SKM-1 treated with dmso at 0.1 percent for 144 hours (cell line): Measurements from ENCODE around the gene TMEM108.
A peak's percentile ranks its signal among the peaks of the same experiment; 100 is the strongest.

Experiments
- DNase-seq: peaks from one replicate; lab custom pipeline; 2025; ENCODE audit not compliant: unreplicated experiment; lab: John Stamatoyannopoulos, UW

TMEM108 gene

DNA sequence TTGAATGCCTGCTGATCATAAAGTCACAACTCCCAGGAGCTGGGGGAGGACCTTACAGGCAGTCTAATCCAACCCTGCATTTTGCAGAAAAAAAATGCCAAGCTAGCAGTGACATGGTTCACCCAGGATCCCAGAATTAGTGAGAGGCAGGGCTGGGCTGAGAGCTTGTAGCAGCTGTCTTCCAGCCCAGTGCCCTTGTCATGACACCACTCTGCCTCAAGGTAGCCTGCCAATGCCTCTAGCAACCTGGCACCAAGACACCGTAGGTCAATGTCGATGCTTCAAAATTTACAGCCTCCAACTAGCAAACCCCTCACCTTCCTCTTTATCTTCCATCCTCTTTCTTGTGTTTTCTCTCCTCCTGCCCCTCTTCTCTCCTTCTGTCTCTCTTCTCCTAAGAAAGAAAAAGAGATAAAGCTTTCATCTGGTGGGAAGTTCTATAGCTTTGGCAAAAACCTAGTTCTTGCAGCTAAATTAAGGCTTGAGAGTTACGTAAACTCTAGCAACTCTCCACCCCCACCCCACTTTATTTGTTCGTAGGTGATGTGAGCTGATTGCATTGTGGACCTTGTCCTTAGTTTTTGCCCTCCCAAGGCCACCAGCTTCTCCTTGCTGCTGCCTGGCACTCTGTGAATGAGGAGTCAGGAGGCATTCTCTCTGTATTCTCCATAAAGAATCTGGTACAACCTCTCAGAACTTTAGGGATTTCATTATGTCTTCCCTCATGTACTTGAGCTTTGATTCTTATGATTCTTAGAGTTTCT, 343.3 kb downstream of the TMEM108 start:
- no peak for DNase-seq

DNA sequence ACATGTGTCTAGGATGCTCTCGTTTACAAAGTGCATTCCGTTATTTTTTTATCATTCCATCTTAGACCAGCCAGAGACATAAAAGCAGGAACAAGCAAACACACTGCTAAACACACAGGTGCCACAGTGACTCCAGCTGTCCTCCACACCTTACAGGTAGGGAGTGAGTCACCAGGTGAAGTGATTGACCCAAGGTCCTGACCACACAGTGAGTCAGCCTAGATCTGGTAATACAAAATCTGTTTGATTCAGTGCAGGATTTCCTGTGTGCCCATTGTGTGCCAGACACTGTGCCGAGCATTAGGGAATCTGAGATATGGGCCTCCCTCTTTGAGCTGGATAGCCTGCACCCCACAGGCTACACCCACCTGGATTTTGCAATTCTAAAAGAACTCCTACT, 345.0 kb downstream of the TMEM108 start:
- no peak for DNase-seq

DNA sequence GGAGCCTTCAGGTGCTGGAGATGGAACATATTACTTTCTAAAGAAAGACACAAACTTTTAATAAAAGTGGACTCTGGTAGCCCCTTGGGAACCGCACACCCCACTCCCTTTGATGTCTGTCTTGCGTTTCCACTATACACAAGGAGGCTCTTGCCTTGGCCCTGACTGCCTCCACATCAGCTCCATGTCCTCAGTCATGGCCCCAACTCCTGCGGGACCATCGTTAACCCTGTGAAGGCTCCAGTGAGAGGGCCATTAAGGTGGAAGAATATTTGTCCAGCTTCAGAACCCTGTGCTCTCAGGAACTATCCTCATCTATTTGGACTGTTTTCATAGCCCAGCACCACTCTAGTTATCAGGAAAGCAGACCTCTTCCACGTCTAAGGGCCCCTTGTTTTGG, 345.6 kb downstream of the TMEM108 start:
- DNase-seq: no peak

DNA sequence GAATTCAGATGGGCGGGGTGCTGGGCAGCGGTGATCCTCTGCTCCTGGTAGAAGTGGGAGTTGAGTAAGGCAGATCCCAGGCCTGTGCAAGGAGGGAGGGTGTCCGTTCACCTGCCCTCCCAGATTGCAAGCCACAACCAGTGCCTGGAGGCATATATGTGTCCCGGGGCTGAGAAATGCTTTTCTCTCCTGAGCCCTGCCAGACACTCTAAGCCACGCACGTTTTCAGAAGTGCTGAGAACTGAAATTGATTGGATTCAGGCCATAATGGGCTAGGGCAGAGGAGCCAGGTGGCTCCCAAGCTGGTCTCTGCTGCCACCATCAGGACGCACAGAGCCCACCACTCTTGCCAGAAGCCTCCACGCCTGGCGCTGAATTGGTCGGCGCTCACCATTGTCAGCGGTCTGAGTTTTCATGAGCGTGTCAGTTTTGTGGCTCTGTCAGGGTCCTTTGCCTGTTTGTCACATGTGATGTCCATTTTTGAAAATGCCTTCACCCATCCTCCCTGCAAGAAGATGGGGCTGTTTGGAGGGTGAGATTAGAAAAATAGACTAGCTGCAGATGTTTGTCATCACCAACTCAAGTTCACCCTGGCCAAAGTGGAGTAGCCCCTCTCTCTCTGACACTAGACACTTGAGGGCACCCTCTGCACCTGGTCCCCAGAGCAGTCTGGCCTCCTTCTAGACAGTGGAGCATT, 346.3 kb downstream of the TMEM108 start:
- DNase-seq: no peak

DNA sequence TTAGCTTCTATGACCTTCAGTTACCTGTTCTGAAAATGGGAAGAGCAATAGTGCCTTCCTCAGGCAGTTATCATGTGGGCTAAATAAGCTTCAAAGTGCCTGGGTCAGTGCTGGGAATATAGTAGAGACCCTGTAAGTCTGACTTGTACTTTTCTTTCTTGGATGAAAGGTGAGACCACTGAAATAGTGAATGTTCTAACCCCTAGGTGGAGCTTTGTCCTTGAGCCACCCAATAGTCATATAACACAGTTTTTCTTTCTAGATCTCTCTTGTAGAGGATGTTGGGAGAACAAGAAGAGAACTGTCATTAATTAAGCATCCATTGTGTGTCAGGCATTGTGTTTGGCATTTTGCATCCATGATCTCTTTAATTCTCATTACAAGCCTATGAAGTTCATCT, 348.7 kb downstream of the TMEM108 start:
- DNase-seq: no peak

DNA sequence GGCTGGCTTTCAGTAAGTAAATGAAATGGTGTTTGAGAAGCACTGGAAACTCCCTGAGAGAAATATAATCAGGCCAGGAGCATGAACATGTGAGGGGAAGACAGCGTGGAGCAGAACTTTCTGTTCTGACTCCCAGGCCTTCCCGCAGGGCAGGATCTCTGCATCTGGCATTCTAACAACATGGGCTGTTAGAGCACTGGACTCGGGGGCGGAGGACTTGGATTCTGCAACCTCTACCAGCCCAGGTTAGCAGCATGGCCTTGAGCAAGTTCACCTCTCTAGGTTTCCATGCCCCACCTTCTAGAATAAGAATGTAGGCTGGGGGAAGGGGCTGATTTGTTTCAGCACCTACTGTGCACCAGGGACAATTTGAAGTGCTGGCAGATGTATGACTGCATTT, 349.1 kb downstream of the TMEM108 start:
- DNase-seq: no peak

DNA sequence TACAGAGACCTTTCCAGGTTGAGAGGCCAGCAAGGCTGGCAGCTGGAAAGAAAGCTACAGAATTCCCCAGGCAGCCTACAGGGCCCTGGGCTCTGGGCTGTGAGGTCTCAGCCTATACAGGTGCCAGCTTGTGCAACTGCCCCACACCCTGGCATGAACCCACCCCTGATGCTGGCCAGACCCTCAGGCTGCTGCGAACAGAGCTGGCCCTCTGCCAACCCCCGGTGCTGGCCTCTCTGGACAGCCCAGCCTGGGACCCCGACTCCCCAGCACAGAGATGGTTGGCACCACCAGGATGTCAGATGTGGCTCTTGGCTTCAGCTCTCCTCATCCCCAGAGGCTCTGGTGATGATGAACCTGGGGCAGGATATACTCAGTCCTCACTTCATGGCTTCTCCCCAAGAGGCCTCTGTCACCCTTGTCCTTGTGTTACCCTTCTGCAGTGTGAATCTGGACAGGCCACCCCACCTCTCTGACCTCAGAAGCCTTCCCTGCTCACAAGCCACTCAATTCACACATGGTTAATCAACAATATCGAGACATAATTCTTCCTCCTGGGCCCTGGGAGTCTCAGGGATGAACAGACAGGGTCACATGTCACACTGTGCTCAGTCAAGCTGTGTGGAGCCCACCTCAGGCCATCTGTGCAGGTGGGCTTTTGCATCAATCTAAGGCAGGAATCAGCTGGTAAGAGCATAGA, 350.7 kb downstream of the TMEM108 start:
- no peak for DNase-seq

DNA sequence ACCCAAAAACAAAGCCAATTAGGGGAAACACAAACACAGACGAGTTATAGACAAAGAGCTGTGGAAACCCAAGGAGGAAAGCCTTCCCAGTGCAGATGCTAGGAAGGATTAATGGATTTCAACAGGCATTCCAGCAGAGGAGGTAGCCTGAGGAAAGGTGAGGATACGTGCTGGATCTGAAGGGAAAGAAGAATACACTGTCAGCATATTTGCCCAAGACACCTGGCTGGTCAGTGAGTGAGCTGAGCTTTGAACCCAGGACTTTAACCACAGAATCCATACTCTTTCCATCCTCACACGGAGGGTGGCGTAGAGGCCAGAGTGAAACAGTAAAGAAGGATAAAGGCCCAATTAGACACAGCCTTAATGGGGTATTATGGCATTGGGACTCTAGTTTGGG, 352.5 kb downstream of the TMEM108 start:
- no peak for DNase-seq

DNA sequence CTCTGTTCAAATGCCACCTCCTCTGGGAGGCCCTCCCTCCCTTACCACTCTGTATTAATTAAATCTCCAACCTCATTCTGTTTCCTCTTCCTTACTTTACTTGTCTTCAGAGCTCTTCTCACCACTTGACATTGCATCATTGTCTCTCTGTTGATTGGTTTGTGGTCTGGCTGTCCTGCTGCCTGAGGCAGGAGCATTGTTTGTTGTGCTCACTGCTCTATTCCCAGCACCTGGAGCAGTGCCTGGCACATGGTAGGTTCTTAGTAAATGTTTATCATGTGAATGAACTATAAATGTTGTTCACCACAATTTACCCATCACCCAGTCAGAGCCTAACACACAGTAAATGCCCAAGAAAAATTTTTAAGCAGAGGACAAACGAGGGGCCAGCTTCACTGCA, 355.0 kb downstream of the TMEM108 start:
- DNase-seq: peak; percentile 47

DNA sequence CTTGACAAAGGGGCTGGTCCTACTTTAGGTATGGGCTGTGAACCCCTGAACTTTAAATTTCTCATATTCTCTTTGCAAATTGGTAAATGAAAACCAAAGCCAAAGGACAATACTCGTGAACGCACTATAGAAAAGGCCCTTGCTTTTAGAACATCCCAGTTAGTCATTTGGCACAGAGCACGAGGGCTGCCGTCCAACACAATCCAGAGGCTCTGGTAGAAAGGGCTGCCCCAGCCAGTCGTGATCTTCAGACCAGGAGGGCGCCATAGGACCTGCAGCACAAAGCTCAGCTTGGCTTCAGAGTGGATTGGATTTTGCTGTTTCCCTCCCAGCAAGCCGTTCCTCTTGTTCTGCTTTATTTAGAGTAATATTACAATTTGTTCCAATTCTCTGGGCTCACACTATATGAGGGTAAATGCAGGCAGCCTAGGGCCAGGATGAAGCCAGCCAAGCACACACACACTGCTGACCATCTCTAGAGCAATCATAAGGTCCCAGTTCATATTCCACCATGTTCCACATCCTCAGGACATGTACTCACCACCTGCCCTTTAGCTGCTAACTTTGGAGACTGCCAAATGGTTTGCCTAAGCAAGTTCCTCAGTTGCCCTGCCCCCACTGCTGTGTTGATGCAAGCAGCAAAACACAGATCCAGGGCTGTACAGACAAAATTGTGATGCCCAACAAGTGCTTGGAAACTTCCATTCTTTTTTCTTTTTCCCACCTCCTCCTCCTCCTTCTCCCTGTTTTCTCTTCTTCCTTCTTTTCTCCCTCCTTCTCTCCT, 355.7 kb downstream of the TMEM108 start:
- no peak for DNase-seq

DNA sequence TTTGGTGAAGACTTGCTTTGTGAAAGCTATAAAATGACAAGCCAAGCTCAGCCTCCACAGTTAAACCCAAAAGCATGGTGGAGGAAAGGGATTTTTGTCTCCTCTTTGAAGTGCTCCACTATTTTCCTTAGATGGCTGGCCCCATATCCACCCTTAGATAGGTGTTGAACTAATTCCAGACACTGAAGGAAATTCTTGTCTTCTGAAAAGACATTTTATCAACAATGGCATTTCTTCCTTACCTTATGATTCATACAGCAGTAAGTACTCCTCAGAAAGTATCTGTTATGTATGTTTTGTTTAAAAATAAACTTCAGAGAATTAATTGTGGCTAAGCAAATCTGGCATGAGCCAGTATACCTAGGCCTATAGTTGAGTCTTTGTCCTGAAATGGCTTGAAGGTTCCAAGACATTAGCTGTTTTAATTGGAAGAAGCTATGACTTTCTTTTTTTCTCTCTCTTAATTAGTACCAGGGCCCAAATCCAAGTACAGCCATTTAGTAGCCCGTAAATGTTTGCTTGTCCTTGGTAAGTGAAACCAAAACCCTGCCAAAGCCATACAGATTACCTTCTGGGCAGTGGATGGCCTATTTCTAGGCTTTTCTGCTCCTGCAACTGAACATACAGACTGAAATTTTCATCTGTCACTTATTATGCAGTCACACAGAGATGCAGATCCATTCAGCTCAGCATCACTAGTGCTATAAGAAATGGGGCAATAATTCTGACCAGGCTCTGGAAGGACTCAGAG, 356.5 kb downstream of the TMEM108 start:
- DNase-seq: no peak

DNA sequence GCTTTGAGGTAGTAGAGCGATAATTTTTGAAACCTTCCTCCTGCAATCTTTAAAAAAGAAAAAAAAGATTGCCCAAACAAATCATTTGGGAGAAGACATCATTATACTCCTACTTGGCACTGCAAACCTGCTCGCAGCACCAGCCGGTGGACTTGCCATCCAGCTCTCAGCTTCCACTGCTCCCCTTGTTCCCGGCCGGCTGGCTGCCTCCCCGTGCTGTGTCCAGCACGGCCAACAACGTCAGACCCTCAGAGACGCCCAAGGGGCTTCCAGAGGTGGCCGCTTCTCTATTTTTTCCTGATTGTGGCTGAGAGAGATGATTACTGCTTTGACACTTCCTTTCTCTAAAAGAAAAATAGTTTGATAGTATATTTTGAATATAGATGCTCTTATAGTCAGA, 358.7 kb downstream of the TMEM108 start:
- DNase-seq: no peak

DNA sequence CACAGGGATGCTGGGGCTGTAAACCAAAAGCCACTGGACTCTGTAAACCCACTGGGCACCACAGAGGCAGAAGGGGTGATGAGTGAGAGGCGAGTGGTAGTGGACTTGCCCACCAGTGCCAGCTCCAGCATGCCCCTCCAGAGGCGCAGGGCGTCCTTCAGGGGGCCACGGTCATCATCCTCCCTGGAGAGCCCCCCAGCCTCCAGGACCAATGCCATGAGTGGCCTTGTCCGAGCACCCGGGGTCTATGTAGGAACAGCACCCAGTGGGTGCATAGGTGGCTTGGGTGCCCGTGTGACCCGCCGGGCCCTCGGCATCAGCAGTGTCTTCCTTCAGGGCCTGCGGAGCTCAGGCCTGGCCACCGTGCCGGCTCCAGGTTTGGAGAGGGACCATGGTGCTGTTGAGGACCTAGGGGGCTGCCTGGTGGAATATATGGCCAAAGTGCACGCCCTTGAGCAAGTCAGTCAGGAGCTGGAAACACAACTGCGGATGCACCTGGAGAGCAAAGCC, 361.9 kb downstream of the TMEM108 start, which contains the start of gene BFSP2:
TSS of gene BFSP2 (plus strand) at position 51 of the 510 bp plus-strand sequence. CDS start at position 79, 28 bp downstream.
- no peak for DNase-seq

DNA sequence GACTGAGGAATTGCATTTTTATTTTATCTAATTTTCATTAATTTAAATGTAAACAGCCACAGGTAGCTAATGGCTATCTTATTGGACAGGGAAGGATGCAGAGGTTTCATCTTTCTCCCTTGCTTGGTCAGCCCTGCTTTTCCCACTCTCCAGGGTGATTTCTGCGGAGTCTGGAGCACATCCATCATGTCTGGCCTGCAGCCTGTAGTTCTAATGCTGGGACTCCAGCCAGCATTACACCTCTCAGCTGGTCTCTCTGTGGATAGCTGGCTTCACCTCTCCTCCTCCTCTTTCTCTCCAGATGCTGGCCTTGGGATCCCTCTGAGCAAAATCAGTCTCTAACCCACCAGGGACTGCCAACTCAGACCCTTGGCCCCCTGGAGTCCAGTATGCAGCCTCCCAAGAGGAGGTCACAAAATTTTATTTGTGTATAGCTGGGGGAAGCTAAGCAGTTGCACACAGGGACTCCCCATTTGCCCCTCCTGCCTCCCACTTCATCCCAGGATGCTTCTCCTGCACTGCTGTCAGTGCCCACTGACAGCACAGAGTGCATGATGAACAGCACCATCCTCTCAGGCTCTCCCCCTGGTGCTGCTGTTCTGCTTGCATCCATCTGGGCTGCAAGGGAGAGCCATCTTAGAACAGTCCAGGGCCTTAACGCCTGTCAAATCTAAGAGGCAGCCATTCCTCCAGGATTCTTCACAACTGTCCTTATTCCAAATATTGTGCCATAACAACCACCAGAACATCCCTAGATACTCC, 363.4 kb downstream of the TMEM108 start:
- DNase-seq: no peak

DNA sequence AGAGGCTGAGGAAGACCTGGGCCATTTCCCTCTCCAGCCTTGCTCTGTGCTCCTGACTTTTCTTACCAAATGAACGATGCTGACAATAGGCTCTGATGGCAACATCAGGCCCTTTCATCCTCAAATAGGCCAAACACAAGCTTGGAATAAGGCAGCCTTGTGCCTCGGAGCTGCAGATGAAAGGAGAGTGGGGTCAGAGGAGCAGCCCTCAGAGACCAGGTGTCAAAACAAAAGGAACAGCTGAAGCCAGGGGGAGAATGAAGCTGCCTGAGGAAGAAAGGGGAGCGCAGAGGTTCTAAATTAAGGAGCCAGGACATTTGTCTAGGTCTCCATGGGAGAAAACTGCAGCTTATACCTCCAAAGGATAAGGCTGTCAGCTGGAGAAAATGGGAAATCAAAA, 366.7 kb downstream of the TMEM108 start:
- no peak for DNase-seq

DNA sequence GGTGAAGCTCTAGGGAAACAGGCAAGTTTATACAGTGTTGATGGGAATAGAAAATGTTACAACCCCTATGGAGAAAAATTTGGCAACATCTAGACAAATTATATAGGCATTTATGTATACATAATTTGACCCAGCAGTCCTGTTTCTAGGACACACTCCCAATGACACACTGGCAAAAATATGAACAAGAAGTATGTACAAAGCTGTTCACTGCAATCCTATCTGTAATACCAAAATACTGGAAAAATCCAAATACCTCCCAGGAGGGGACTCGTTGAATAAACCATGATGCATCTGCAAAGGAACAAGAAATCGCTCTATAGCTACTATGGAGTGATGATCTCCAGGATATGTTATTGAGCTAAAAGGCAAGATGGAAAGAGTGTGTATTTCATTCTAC, 370.2 kb downstream of the TMEM108 start:
- no peak for DNase-seq

DNA sequence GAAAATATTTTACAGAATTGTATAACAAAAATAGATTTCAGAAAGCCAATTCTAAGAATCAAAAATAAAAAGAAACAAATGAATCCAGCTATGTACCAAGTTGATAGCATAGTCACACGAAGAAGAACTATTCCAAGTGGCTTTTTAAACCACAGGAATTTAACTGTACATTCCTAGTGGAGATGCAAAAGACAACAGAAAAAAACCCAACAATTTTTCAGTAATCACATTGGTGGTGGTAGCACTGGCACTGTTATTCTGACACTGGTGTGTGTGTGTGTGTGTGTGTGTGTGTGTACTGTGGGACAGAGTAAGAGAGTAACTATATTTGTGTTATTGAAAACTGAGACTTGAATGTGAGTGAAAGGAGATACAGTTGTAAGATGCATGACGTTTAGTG, 370.8 kb downstream of the TMEM108 start:
- no peak for DNase-seq

DNA sequence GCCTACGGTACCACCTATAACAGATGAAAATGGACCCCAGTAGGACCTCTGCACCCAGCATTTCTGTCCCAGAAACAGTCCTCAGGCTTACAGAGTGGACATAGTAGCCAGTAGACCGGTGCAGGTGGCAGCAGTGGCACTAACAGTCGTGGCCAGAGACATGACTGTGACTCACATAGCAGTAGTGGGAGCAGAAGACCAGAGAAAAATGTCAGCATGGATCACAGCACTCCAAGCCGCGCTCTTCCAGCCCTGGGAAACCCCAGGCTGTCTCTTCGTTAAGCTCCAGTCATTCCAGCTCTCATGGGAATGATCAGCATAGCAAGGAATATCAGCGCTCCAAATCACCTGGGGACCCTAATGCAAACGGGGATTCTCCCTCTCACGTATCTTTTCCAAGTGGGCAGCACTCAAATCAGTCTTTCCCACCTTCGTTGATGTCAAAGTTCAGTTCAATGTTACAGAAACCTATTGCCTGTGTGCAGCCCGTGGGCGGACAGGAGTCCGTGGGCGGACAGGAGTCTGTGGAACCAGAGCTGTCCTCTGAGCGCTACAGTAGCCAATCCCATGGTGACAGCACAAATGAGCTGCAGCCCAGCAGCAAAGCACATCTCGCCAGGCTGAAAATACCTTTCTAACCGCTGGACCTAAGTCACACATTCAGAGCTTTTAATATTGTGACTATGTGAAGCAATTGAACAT, 372.2 kb downstream of the TMEM108 start:
- DNase-seq: no peak
